Keratinocyte (primary cell): ENCODE data around the gene EXOC3L1.

Source experiments
- CTCF ChIP-seq, 3 experiments: IDR thresholded peaks in 1 of 3; conservative IDR thresholded peaks in 1 of 3; optimal IDR thresholded peaks in 1 of 3; 2 replicates in 2 of 3; 3 replicates in 1 of 3; pipeline versions ENCODE3 to v1.5.1; 2011; ENCODE audit warnings: low read length in 3 of 3, mild to moderate bottlenecking in 3 of 3, moderate library complexity in 2 of 3, control low read depth in 1 of 3, inconsistent platforms in 1 of 3; ENCODE audit not compliant: insufficient read depth in 2 of 3; ENCODE audit errors: extremely low read depth in 1 of 3
- EZH2 ChIP-seq: IDR thresholded peaks from one replicate; pipeline ENCODE4 v1.6.1; 2012; ENCODE audit warnings: inconsistent platforms, mild to moderate bottlenecking, low read length, moderate library complexity

GRCh38 chr16:67185651-67186134, 4.2 kb downstream of the EXOC3L1 start:
- TF ChIP-seq CTCF (optimal IDR thresholded peaks at IDR 0.05 in 1 of 3, IDR thresholded peaks at IDR 0.05 in 1 of 3, conservative IDR thresholded peaks at IDR 0.05 in 1 of 3; ENCODE audit: extremely low read depth in 1 of 3, insufficient read depth in 2 of 3, low read length in 3 of 3) (no peak), EZH2 (no peak)
